Stimulated activated CD4-positive, alpha-beta T cell treated with anti-CD3 and anti-CD28 coated beads, Interleukin-2, amount 100 ng/mL, for 48 hours (primary cell): ENCODE results near the gene ECM2.

ENCODE experiments used
- DNase-seq, 2 donors: peaks; one replicate each; pipeline ENCODE4 v3.0.0-alpha.2; 2020

ECM2 gene

DNA sequence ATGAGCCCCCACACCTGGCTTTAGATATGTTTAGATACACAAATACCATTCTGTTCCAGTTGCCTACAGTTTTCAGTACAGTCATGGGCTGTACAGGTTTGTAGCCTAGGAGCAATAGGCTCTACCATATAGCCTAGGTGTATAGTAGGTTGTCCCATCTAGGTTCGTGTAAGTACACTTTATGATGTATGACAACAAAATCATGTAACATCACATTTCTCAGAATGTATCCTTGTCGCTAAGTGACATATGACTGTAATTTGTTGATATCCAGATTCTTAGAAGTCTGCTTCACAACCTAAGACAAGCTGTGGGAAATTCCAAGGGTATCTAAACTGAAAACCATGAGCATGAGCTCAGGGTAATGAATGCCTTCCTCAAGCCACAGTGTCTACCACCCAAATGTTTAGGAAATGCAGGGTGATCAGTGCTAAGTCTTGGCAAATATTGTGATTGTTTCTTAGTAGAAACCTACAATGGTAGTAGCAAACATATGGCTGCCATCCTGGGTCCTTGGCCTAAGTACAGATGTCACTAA, 8.4 kb downstream of the ECM2 start:
- DNase-seq, result no peak

DNA sequence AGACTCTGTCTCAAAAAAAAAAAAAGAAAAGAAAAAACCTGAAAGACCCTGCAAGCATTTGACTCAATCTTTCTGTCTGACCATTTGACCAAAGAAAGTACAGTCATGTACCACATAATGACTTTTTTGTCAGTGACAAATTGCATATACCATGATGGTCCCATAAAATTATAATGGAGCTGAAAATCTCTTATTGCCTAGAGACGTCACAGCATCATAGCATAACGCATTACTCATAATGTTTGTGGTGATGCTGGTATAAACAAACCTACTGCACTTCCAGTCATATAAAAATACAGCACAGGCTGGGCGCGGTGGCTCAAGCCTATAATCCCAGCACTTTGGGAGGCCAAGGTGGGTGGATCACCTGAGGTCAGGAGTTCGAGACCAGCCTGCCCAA, 10.5 kb downstream of the ECM2 start:
- no peak for DNase-seq

- DNase-seq, result no peak
These were observed 10.9 kb downstream of the ECM2 start for GRCh38 chr9:92524881-92525280.

DNA sequence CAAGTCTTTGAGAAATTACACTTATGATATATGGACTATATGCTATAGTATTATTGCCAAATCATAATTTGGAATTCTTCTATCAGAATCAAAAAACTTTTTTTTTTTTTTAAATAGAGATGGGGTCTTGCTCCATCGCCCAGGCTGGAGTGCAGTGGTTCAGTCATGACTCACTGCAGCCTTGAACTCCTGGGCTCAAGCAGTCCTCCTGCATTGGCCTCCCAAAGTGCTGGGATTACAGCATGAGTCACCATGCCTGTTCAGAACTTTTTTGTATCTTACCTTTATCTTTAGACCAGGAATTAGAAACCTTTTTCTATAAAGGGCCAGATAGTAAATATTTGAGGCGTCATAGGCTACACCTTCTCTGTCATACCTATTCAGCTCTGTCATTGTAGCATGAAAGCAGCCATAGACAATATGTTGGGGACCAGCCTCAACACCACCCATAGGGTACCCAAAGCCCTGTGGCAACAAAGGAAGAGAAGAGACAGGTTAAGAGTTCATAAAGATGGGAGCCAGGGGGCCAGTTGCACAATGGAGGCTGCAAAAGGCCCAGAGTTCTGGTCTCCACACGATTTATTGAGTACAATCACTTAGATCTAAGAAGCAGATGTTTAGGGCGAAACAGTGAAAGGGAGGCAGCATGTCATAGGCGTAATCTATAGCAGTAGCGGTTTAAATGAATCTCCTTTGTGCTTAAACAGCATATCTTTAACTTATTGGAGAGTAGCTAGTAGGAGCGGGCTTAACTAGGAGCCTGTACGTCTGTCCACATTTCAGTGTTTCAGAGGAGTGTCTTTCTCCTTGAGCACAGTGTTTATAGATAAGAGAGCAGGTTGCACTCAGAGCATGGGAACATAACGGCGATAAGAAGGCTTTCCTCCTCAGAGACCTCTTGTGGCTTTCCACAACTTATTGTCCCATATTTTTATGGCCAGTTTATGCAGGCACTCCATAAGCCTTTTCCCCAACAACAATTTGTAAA, 12.5 kb downstream of the ECM2 start:
- no peak for DNase-seq

DNA sequence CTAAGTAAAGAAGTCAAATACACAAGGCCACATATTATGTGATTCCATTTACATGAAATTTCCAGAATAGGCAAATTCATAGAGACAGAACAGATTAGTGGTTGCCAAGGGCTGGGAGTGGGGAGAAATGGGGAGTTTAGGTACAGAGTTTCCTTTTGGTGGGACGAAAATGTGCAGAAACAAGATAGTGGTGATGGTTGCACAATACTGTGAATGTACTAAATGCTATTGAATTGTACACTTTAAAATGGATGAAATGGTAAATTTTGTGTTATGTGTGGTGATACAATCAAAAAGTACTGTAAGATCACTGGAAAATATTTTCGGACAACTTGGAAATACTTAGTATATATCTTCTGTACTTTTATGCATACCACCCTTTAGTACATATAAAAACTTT, 15.0 kb downstream of the ECM2 start:
- no peak for DNase-seq

DNA sequence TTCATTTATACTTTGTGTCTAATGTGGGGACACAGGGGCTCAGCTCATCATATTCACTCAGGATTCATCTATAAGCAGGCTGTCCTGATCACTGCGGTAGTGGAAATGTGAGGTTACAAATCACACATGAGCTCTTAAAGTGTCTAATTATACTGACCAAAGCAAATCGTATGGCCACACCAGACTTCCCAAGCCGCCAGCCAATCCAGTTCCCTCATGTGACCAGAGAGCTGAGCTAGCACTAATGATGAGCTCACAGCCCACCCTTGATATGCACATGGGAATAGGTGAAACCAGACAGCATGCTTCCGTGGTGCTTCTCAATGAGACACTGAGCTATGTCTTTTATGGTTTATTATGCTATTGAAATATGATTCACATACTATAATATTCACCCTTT, 17.6 kb downstream of the ECM2 start:
- no peak for DNase-seq

- no peak for DNase-seq
These were observed 18.7 kb downstream of the ECM2 start for GRCh38 chr9:92517046-92517445.

DNA sequence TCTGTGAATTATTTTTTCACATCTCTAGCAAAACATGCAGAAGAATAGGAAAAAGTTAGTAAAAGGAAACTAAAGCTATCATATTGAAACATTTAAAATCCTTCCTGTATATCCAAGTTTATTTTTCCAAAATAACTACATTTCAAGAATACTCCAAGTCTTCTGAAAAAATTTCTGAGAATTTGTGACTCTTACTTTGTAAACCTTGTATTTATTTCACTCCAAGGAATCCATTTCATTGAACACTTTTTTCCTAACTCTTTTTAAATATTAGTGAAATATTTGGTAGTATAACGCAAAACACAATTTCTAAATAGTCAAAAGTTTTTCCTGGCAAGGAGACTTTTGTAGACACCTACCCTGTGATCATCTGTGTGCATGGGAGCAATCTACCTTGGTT, 19.3 kb downstream of the ECM2 start:
- DNase-seq, result no peak

DNA sequence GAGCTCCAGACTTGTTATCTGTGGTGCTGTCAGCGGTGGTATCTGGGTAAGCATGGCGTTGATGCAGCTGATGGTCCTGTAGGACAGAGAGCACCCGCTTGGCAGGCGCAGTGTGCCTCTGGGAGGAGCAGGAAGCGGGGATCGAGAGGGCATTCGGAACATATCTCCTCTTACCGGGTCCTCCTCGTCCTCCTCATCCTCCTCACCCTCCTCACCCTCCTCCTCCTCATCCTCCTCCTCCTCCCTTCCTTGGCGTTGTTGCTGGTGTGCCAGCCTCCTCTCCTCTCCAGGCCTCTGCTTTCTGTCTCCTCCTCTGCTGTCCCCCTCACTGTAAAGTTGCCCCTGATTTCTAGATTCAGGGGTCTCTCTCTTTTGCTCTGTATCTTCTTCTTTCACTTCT, 21.2 kb downstream of the ECM2 start:
- no peak for DNase-seq

DNA sequence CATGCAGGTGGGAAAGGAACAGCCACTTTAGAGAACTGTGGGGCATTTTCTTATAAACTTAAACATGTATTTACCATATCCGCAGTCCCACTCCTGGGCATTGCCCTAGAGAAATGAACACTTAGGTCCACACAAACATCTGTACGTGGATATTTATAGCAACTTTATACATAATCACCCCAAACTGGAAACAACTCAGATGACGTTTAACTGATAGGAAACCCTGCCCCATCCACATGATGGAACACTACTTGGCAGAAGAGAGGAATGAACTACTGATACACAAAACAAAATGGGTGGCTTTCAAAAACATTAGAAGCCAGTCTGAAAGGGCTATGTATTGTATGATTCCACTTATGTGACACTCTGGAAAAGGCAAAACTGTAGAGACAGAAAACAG, 22.4 kb downstream of the ECM2 start:
- DNase-seq, result no peak

DNA sequence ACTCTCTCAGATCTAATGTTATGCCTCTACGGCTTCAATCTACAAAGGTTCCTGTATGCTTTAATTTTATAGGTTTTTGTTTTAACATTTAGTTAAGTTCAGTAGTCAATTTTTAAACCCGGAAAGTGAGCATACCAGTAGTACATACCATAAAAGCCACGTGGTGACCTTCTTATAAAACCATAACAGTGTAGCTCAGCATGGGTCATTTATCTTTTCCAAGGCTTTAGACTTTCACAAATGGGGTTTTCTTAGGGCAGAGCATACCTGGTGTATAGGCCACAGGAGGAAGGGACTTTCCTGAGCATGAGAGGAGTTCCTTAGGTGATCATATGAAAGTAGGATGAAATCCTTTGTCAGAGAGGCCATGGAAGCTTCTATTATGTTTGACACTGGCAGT, 23.2 kb downstream of the ECM2 start:
- no peak for DNase-seq

- DNase-seq, result no peak
These were observed 25.0 kb downstream of the ECM2 start for GRCh38 chr9:92510747-92511146.

GRCh38 chr9:92509050-92509449, 26.7 kb downstream of the ECM2 start:
- no peak for DNase-seq

- DNase-seq, result no peak
These were observed 27.6 kb downstream of the ECM2 start for GRCh38 chr9:92508018-92508820.

GRCh38 chr9:92507496-92507895, 28.3 kb downstream of the ECM2 start:
- no peak for DNase-seq

DNA sequence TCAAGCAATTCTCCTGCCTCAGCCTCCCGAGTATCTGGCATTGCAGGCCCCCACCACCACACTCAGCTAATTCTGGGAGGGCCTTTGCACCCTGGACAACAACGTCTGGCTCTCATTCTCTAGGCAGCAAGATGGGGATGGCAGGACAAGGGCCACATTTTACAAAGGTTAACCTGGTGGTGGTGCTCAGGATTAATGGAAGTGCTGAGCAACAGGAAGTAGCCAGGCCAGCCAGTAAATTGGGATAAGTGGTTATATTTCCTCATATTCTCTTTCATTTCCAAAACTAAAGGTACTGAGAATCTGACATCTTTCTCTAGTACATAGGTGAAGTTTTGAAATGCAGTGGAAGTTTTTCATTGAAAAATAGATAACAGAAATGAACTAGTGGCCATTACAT, 28.8 kb downstream of the ECM2 start:
- no peak for DNase-seq

- DNase-seq, result no peak
These were observed 29.5 kb downstream of the ECM2 start for GRCh38 chr9:92506184-92506857.

DNA sequence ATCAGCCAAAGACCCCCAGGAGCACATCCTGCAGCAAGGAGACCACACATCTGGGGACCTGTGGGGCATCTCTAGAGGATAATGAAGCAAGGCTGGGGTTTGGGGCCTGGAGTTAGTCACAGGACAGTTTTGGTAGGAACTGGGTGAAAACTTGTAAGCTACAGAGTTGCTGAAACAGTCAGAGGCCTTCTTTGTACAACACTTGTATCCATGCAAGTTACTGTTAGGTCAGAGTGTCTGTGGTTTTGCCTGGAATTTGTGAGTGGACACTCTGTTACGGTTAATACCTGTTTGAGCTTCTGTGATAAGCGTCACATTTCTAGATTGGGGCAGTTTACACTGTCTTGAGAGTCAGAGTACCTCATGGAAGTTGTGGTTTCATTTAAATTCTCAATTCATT, 30.9 kb downstream of the ECM2 start:
- DNase-seq, result no peak

DNA sequence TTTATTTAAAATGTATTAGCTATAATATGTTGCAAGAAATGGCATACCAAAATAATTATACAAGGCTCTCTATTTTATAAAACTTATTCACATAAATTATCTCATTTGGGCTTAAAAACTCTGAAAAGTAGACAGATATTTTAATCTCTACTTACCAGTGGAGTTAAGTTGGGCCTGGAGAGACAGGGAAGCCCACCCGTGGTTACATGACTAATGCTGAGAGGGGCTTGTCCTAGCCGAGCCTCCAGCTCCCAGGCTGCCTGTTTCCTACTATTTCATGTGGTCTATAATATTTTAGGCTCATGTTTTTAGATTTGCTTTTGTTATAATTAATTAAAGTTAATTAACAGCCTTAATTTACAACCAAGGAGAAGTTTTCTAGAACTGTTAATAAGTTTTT, 32.6 kb downstream of the ECM2 start:
- no peak for DNase-seq

- DNase-seq, result no peak
These were observed 34.0 kb downstream of the ECM2 start for GRCh38 chr9:92501671-92502393.

DNA sequence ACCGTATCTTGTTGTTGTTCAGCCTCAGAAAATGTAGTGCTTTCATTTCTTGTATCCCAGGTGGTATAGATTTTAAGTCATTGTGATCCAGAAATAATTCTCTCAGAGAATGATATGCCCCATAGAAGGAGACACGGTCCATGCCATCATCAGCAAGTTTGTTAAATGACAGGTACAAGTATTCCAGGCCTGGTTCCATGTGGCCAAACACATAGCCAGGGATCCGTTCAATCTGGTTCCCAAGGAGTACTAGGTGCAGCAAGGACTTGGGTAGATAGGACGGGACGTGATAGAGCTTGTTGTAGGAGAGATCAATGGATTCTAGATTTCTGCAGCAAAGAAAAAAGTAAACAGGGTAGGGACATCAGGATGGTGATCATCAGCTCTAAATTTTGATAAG, 35.1 kb downstream of the ECM2 start:
- no peak for DNase-seq

- no peak for DNase-seq
These were observed 36.1 kb downstream of the ECM2 start for GRCh38 chr9:92499701-92500100.
